Erythroblast (primary cell): Measurements from ENCODE around the gene ELP6.

Experiments used
- GATA1 ChIP-seq: IDR thresholded peaks from 2 replicates; pipeline ENCODE4 v1.6.1; 2011; ENCODE audit warnings: low read depth, mild to moderate bottlenecking, control low read depth, low read length, moderate library complexity
- POLR2A ChIP-seq: IDR thresholded peaks from 2 replicates; pipeline ENCODE4 v1.6.1; 2011; ENCODE audit warnings: mild to moderate bottlenecking, low read length

- TF ChIP-seq POLR2A = no peak
- TF ChIP-seq GATA1 = no peak
These were observed 26.2 kb downstream of the ELP6 start for GRCh38 chr3:47487265-47487664.
